ENCODE results near the gene HOXD10.

The HOXD10 gene

GRCh38 chr2:176156807-176157498 lies 40.4 kb downstream of the HOXD10 start, which contains the start of gene HOXD3:
HOXD3 (plus strand) TSS chr2:176157307; CDS start chr2:176169115, 11,808 bp downstream.
- no peak within 1 kb of the TSS for H3K4me2 ChIP-seq
- no peak within 1 kb of the TSS for H3K4me3 ChIP-seq

GRCh38 chr2:176157499-176158185 lies 41.1 kb downstream of the HOXD10 start:
- no peaks in the 10 kb centered on the region for H3K36me3 ChIP-seq
- no peaks in the 10 kb centered on the region for H3K4me1 ChIP-seq
- H3K27me3 ChIP-seq: peaks cover 97% of the 10 kb centered on the region
- no peak for TF ChIP-seq Cebpa-rat (IDR thresholded peaks at IDR 0.05)
- no peak overlapping the region for H3K4me3 ChIP-seq
- H3K27ac ChIP-seq: no peak overlapping the region
- no peaks in the 10 kb centered on the region for H4K20me1 ChIP-seq
- H3K9ac ChIP-seq: no peak overlapping the region
- no peak overlapping the region for H3K4me2 ChIP-seq
- H3K9me3 ChIP-seq: peaks cover 69% of the 10 kb centered on the region

More at GRCh38 chr2:176156807-176157498, 40.4 kb downstream of the HOXD10 start, which contains the start of gene HOXD3:
- no peak for TF ChIP-seq Cebpa-rat (IDR thresholded peaks at IDR 0.05)
- Histone ChIP-seq H4K20me1 (no peaks in the 10 kb centered on the region), H3K27me3 (peaks cover 97% of the 10 kb centered on the region), H3K9me3 (peaks cover 67% of the 10 kb centered on the region), H3K27ac (no peak within 1 kb of the TSS), H3K4me1 (no peaks in the 10 kb centered on the region), H3K36me3 (no peaks in the 10 kb centered on the region), H3K9ac (no peak within 1 kb of the TSS)

GRCh38 chr2:176158186-176158591 lies 41.6 kb downstream of the HOXD10 start:
- Histone ChIP-seq H4K20me1 (no peaks in the 10 kb centered on the region), H3K4me2 (no peak overlapping the region), H3K36me3 (no peaks in the 10 kb centered on the region), H3K9ac (no peak overlapping the region), H3K4me3 (no peak overlapping the region), H3K27ac (no peak overlapping the region), H3K9me3 (peaks cover 70% of the 10 kb centered on the region), H3K27me3 (peaks cover 94% of the 10 kb centered on the region), H3K4me1 (no peaks in the 10 kb centered on the region)
- TF ChIP-seq Cebpa-rat (IDR thresholded peaks at IDR 0.05): no peak

- H4K20me1 ChIP-seq: no peaks in the 10 kb centered on the region
- no peaks in the 10 kb centered on the region for H3K36me3 ChIP-seq
- H3K27me3 ChIP-seq: peaks cover 86% of the 10 kb centered on the region
- no peak overlapping the region for H3K4me3 ChIP-seq
- peaks cover 75% of the 10 kb centered on the region for H3K9me3 ChIP-seq
- H3K27ac ChIP-seq: no peak overlapping the region
- TF ChIP-seq Cebpa-rat (IDR thresholded peaks at IDR 0.05): no peak
- H3K9ac ChIP-seq: no peak overlapping the region
- H3K4me2 ChIP-seq: no peak overlapping the region
- H3K4me1 ChIP-seq: no peaks in the 10 kb centered on the region
These were observed 42.5 kb downstream of the HOXD10 start for GRCh38 chr2:176158855-176159662.

GRCh38 chr2:176159663-176160250 lies 43.2 kb downstream of the HOXD10 start:
- no peak for TF ChIP-seq Cebpa-rat (IDR thresholded peaks at IDR 0.05)
- H3K9ac ChIP-seq: no peak overlapping the region
- H3K4me3 ChIP-seq: no peak overlapping the region
- H4K20me1 ChIP-seq: no peaks in the 10 kb centered on the region
- H3K4me2 ChIP-seq: no peak overlapping the region
- no peak overlapping the region for H3K27ac ChIP-seq
- peaks cover 85% of the 10 kb centered on the region for H3K27me3 ChIP-seq
- H3K36me3 ChIP-seq: no peaks in the 10 kb centered on the region
- H3K9me3 ChIP-seq: peaks cover 82% of the 10 kb centered on the region
- no peaks in the 10 kb centered on the region for H3K4me1 ChIP-seq

- H3K36me3 ChIP-seq: no peaks in the 10 kb centered on the region
- no peak overlapping the region for H3K4me3 ChIP-seq
- no peak for TF ChIP-seq Cebpa-rat (IDR thresholded peaks at IDR 0.05)
- H3K9ac ChIP-seq: no peak overlapping the region
- peaks cover 89% of the 10 kb centered on the region for H3K9me3 ChIP-seq
- H3K27ac ChIP-seq: no peak overlapping the region
- H3K4me2 ChIP-seq: no peak overlapping the region
- H3K4me1 ChIP-seq: no peaks in the 10 kb centered on the region
- peaks cover 85% of the 10 kb centered on the region for H3K27me3 ChIP-seq
- H4K20me1 ChIP-seq: no peaks in the 10 kb centered on the region
These were observed 43.8 kb downstream of the HOXD10 start for GRCh38 chr2:176160251-176160985.

- H3K9me3 ChIP-seq: peaks cover 90% of the 10 kb centered on the region
- no peak overlapping the region for H3K4me2 ChIP-seq
- H3K36me3 ChIP-seq: no peaks in the 10 kb centered on the region
- H3K9ac ChIP-seq: no peak overlapping the region
- no peak overlapping the region for H3K27ac ChIP-seq
- H3K4me3 ChIP-seq: no peak overlapping the region
- H3K27me3 ChIP-seq: peaks cover 80% of the 10 kb centered on the region
- no peaks in the 10 kb centered on the region for H3K4me1 ChIP-seq
- TF ChIP-seq Cebpa-rat (IDR thresholded peaks at IDR 0.05): no peak
- no peaks in the 10 kb centered on the region for H4K20me1 ChIP-seq
These were observed 44.6 kb downstream of the HOXD10 start for GRCh38 chr2:176160986-176161824.

- no peaks in the 10 kb centered on the region for H4K20me1 ChIP-seq
- H3K27ac ChIP-seq: no peak overlapping the region
- no peaks in the 10 kb centered on the region for H3K4me1 ChIP-seq
- no peak overlapping the region for H3K9ac ChIP-seq
- H3K4me3 ChIP-seq: no peak overlapping the region
- H3K36me3 ChIP-seq: no peaks in the 10 kb centered on the region
- H3K27me3 ChIP-seq: peaks cover 71% of the 10 kb centered on the region
- no peak for TF ChIP-seq Cebpa-rat (IDR thresholded peaks at IDR 0.05)
- H3K4me2 ChIP-seq: no peak overlapping the region
- H3K9me3 ChIP-seq: peaks cover 81% of the 10 kb centered on the region
These were observed 45.4 kb downstream of the HOXD10 start for GRCh38 chr2:176161825-176162626.

Measured in BLaER1 (cell line).